ENCODE data around the gene KRTAP4-12.
"Not testable (repeated sequence)": the region's sequence is repeated elsewhere in the genome, so short reads cannot be mapped to it uniquely, and the experiment has no call there.

The KRTAP4-12 gene

DNA sequence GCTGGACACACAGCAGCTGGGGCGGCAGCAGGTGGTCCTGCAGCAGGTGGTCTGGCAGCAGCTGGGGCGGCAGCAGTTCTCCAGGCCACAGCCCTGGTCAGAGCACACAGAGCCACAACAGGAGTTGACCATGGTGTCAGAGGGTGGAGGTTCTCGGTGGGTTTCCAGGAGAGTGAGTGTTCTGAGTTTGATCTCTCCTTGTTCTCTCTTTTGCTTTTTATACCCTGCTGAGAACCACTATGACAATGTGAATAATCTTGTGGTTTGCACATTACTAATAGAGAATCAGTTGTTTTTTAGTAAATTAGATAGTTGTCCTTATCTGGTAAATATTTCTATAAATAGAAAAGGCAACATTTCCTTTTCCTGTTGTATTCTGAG lies at the start of gene KRTAP4-12:
TSS of gene KRTAP4-12 (minus strand) at position 192 of the 381 bp plus-strand sequence. CDS start at position 132, 60 bp downstream.
- DNase-seq, result not testable (repeated sequence)

DNA sequence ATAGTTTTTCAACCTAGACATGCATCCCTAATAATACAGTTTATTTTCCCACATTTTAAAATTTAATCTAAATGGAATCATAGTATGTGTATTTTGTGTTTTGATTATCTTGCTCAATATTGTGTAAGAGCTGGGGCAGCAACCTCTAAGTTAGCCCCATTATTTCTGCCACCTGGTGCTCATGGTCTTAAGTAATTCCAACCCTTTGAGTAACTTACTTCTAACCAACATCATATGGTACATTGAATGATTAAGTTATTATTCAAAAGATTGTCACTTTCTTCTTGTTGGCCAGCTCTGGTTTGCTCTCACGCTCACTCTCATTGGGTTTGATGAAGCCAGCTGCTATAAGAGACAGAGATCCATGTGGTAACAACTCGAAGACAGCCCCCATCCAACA lies 47.9 kb upstream of the KRTAP4-12 start:
- no peak for DNase-seq

DNA sequence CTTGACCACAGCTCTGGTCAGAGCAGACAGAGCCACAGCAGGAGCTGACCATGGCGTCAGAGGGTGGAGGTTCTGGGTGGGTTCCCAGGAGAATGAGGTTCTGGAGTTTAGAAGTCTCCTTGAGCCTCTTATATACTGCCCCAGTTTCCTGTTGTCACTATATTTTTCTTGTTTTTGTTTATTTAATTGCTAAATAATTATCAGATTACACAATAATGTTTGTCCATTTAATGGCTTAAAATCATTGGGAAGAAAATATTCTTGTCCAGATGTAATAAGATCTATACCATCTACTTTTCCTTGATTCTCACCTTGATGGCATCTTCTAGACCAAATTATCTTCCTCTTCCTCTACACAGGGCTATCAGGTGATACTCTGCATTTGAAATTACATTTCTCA lies 44.1 kb upstream of the KRTAP4-12 start, which contains the start of gene KRTAP4-3:
TSS of gene KRTAP4-3 (minus strand) at position 101 of the 400 bp plus-strand sequence. CDS start at position 52, 49 bp downstream.
- no peak for DNase-seq

DNA sequence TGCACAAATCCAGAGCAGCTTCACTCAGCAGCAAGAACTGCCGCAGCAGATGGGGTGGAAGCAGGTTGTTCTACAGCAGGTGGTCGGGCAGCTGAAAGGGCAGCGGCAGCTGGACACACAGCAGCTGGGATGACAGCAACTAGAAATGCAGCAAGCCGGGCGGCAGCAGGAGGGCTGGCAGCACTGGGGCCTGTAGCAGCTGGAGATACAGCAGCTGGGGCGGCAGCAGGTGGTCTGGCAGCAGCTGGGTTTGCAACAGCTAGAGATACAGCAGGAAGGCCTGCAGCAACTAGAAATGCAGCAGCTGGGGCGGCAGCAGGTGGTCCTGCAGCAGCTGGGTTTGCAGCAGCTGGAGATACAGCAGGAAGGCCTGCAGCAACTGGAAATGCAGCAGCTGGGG lies 43.6 kb upstream of the KRTAP4-12 start:
- DNase-seq, result no peak

DNA sequence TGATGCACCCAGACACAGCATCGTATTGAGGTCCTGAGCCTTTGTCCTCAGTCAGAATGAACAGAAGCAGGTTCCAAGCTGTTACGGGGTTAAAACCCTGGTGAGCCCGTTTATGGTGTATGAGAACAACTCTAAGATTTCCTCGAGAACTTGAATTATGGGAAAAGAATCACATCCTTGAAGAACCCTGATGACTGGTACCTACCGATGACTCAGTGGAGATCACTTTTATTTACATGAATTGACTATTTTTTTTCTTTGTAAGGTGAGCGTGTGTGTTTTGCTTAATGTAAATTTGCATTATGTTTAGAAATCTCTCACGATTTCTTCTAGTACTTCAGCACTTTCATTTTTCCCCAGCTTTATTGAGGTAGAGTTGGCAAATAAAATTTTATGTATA lies 39.8 kb upstream of the KRTAP4-12 start:
- DNase-seq, result no peak

DNA sequence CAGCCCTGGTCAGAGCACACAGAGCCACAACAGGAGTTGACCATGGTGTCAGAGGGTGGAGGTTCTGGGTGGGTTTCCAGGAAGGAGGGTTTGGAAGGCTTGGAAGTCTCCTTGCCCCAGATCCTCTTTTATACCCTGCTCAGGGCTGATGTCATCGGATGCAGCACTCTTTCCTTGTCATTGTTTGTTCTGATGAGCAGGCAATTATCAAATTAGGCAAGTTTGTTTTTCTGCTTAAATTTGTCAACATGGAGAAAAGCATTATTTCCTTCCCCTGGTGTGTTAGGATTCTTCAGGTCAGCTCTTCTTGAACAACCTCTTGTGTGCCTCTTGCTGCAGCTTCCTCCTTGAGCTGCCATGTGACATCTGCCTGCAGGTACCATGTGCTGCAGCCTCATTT lies 36.7 kb upstream of the KRTAP4-12 start, which contains the start of gene KRTAP4-4:
TSS of gene KRTAP4-4 (minus strand) at position 101 of the 400 bp plus-strand sequence. CDS start at position 44, 57 bp downstream.
- no peak for DNase-seq

DNA sequence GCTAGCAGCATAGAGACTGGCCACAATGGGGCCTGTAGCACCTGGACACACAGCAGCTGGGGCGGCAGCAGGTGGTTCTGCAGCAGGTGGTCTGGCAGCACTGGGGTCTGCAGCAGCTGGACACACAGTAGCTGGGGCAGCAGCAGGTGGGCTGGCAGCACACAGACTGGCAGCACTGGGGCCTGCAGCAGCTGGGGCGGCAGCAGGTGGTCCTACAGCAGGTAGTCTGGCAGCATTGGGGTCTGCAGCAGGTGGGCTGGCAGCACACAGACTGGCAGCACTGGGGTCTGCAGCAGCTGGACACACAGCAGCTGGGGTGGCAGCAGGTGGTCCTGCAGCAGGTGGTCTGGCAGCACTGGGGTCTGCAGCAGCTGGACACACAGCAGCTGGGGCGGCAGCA lies 36.2 kb upstream of the KRTAP4-12 start:
- DNase-seq, result not testable (repeated sequence)

DNA sequence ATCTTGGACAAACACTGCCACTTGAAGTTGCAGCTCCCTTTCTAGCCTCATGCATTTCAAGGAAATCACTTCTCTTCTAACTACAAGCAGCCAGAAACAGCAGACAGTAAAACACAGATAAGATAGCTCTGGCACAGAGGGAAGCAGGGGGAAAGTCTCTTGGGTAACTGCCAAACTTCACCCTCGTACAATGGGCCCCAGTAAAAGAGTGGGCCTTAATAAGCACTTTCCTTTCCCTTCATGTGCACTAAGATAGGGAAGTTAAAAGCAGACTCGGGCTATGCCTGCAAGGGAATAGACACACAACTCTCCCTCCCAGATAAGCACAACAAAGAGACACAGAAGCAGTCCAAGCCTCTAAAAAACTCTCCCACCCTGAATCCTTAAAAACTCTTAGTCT lies 29.9 kb upstream of the KRTAP4-12 start:
- DNase-seq, result no peak

DNA sequence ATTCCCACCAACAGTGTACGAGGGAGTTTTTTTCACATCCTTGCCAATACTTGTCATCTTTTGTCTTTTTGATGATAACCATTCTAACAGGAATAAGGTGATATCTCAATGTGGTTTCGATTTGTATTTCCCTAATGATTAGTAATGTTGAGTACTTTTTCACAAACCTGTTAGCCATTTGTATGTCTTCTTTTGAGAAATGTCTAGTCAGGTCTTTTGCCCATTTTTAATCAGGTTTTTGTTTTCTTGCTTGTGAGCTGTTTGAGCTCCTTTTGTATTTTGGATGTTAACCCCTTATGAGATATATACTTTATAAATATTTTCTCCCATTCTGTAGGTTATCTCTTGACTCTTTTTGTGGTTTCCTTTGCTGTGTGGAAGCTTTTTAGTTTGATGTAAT lies 27.5 kb upstream of the KRTAP4-12 start:
- DNase-seq, result no peak

DNA sequence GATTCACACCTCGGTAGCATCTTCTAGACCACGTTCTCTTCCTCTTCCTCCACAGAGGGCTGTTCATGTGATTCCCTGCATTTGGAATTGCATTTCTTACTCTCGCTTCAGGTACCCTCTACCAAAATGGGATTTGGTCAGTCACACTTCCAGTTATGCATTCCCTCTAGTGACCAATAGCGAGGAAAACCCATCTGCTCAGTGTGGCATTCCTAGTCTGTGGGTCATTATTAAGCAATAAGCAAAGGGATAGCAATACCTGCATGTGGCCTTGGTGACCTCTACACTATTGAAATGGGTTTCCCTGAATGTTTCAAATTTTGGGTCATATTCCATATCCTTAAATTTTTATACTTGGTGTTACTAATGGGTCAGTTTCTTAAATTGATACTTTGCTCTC lies 26.0 kb upstream of the KRTAP4-12 start:
- DNase-seq, result no peak

DNA sequence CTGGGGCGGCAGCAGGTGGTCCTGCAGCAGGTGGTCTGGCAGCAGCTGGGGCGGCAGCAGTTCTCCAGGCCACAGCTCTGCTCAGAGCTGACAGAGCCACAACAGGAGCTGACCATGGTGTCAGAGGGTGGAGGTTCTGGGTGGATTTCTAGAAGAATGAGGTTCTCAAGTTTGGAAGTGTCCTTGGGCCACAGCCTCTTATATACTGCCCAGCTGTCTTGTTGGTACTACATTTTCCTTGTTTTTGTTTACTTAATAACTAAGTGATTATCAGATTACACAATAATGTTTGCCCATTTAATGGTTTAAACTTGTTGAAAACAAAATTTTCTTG lies 25.6 kb upstream of the KRTAP4-12 start, which contains the start of gene KRTAP4-5:
TSS of gene KRTAP4-5 (minus strand) at position 174 of the 334 bp plus-strand sequence. CDS start at position 116, 58 bp downstream.
- no peak for DNase-seq

DNA sequence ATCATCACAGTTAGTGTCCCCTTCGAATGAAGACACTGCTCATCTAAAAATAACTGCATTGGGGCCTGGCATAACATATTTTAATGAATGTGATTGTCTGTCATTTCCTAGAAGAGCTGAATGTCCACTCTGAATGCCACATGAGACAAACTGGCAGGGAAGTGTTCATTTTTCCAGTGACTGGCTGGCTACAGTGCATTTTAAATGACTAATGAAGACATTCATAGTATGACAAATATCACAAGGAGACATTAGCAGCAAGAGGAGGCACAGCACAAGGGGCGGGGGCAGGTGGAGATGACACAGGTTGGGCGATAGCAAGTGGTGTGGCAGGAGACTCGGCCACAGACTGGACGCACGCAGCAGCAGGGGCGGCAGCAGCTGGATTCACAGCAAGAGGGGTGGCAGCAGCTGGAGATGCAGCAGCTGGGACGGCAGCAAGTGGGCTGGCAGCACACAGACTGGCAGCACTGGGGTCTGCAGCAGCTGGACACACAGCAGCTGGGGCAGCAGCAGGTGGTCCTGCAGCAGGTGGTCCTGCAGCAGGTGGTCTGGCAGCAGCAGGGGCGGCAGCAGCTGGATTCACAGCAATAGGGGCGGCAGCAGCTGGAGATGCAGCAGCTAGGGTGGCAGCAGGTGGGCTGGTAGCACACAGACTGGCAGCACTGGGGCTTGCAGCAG lies 25.1 kb upstream of the KRTAP4-12 start:
- not testable (repeated sequence) for DNase-seq

DNA sequence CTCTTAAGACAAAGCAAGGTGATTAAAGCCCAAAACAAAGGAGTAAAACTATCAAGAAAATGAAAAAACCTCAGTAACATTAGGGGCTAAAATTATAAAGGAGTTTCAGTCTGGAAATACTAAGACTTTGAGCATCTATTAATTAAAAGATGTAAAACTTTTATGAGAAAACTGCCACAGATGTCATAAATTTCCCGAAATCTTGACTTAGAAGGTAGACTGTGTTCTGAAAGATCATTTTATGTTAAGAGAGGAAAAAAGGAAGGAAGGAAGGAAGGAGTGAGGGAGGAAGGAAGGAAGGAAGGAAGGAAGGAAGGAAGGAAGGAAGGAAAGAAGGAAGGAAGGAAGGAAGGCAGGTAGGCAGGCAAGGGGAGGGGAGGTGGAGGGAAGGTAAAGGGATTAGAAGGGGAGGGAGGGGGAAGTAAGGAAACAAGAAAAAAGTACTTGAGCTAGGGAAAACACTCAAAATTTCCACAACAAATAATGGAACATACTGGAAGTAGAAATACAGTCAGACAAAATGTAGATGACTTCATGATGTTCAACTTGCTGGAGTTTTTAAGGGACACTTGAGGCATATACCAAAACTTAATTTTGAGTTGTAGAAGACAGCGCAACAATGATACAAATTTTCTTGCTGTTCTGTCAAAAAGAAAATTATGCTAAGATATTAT lies 23.7 kb upstream of the KRTAP4-12 start:
- DNase-seq, result no peak

DNA sequence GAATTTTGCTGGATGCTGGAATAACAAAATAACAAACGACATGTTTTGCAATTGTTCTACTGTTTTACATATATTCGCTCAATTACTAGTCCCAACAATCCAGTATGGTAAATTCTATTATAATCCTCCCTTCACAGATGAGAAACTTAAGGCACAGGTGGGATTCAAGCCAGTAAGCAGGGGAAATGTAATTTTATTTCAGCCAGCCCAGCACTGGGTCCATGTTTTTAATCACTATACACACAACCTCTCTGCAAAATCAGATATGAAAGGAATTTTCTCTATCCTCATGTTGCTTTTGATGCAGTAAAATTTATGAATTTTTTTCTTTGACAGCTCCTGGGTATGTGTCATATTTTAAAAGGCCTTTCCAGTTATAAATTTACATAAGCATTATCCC lies 21.3 kb upstream of the KRTAP4-12 start:
- DNase-seq, result no peak

DNA sequence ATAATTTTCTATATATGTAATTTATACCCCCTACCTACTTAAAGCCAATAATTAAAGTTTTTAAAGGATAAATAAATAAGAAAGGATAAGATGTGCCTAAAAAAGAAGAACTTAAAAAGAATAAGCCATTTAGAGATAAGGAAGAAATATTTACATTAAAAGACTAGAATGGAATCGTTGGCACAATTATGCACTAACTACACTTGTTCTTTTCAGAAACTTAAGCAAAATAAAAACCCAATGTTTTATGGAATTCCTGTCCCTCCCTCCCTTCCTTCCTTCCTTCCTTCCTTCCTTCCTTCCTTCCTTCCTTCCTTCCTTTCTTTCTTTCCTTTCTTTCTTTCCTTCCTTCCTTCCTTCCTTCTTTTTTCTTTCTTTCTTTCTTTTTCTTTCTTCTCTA lies 20.9 kb upstream of the KRTAP4-12 start:
- DNase-seq, result no peak

DNA sequence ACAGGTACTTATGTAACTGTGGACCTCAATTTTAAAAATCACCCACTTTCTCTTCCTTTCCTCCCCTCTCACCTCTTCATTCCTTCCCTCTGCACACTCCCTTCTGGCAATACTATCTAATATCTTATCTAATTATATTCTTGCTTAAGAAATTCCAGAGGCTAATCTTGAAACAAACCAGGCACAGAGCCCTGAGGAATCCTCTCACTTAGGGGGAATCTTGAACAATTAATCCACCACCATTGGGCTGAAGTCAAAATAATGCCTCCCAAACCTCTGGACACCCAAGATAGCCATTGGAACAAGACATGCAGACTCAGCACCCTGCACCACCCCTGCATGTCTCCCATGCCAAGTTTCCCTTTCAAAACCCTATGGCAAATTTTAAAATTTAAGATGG lies 17.4 kb upstream of the KRTAP4-12 start:
- DNase-seq, result no peak

DNA sequence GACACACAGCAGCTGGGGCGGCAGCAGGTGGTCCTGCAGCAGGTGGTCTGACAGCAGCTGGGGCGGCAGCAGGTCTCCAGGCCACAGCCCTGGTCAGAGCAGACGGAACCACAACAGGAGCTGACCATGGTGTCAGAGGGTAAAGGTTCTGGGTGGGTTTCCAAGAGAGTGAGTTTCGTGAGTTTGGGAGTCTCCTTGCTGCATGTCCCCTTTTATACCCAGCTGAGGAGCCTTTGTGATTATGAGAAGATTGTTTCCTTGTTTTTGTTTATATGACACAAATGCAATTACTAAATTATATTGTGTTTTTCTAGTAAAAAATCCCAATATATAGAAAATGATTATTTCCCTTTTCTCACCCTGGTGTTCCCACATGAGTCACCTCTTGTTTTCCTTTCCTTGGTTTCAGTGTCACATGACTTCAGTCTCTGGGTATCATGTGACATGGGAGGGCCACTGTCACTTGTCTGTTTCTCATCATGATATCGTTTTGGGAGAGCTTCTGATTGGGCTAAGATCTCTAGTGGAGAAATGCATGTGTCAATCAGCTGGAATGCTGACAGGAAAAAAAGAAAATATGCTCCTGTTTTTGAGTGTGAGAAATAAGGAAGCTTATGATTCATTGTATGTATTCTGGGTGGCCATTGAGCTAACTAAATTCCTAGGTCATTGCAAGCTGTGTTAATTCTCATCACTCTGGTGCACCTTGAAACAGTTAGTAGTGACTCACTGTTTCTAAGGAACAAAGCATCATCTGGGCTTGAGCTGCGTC lies 16.6 kb upstream of the KRTAP4-12 start, which contains the start of gene KRTAP4-6:
TSS of gene KRTAP4-6 (minus strand) at position 185 of the 772 bp plus-strand sequence. CDS start at position 128, 57 bp downstream.
- no peak for DNase-seq

DNA sequence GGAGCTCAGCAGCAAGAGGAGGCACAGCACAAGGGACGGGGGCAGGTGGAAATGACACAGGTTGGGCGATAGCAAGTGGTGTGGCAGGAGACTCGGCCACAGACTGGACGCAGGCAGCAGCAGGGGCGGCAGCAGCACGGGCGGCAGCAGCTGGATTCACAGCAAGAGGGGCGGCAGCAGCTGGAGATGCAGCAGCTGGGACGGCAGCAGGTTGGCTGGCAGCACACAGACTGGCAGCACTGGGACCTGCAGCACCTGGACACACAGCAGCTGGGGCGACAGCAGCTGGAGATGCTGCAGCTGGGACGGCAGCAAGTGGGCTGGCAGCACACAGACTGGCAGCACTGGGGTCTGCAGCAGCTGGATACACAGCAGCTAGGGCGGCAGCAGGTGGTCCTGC lies 15.9 kb upstream of the KRTAP4-12 start:
- not testable (repeated sequence) for DNase-seq

DNA sequence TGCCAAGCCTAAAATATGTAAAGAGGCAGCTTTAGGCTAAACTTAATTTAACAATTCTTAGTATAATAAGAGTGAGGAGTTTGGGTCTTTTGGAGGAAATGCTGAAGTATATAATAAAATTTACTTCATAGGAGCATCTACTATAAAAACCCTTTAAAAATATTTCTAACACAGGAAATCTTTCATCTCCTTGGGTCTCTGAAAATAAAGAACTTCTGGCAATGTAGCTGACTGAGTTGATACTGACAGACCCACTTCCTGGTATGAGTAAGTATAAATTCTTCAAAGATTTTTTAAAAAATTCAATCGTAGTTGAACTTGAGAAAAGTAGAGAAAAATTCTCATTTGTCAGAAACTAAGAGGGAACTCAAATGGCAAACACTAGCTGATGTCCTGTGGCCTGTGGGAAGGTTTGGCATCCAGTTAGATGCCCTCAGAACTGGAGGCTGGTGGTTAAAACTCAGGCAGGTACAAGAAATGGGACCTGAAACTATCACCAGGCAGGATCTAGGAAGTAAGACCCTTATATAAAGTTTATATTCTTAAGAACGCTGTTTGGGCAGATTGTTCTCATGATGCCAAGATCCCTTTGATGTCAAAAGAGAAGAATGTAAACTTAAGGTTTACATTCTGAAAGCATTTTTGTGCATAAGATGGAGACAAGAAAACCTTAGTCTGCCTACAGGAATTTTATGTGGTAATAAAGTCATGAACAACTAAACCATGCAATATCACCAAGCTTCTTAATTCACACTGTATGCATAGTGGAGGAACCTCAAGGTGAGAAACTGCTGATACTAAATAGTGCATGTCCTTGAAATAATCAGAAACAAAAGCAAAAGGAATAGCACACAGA lies 10.1 kb upstream of the KRTAP4-12 start:
- DNase-seq, result no peak

DNA sequence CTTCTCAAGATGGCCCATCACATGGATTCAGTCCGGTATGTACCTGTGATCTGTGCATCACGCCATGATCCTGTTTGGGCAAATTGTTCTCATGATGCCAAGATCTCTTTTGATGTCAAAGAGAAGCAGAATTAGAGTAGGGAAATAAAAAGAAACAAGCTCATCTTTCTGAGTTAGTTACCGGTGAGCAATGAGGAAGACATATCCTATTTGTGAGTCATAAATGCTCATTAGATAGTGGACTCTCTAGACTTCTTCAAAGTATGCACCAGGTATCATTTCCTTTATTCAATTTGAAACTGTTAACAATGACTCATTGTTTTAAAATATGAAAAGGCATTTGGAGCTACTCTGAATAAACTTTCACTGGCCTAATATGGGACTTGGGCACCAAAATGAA lies 8.0 kb upstream of the KRTAP4-12 start:
- DNase-seq, result no peak

DNA sequence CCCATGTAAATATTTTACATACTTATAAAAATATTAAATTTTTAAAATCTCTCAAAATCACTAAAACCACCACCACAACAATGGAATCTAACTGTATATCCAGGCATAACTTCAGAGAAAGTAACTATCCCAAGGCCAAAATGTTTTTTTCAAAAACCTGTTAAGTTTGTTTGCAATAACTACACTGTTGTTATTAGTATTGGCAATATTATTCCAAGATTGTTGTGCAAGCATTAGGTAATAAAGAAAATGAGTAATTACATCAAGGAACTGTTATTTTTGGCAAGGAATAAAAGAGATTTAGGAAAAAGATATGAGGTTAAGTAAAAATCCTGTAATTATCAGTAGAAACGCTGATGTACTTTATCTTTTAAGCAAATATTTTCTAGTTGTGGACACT lies 3.4 kb upstream of the KRTAP4-12 start:
- DNase-seq, result no peak

DNA sequence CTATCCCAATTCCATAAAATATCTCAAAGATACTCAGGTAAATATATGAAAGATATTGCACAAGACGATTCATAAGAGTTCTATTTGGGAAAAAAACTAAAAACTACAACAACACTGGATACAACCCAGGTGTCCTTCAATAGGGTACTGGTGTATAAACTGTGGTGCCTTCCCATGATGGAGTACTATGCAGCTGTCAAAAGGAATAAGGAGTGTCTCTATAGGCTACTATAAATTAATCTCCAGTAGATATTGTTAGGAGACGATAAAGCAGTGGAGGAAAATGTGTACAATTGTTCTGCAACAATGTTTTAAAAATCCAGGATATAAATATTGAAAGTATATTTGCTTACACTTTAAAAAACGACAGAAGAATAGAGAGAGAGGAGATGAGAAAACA lies 2.4 kb upstream of the KRTAP4-12 start:
- DNase-seq, result no peak

DNA sequence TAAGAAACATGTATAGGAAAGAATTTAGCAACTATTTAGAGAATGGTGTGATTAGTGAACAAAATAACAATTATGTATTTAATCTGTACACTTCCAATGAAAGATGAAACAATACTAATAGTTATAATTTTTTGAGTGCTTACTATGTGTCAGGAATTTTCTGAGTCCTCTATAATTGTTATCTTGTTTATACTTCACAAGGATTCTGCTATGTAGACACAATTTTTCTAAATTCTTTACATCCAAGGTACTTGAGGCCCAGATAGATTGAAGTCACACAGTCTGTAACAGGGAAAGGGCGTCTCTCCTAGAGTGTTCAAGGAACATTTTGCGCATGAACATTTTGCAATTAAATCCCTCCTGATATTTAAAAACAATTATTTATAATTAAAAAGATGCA lies 1.1 kb upstream of the KRTAP4-12 start:
- DNase-seq, result no peak
